ENCODE measurements around the gene LCE2D. TPM values are rescaled to one million over a fixed set of nuclear protein-coding genes. Genes with fewer than 3 reads are reported as not detected.
"Not testable (repeated sequence)": the region's sequence is repeated elsewhere in the genome, so short reads cannot be mapped to it uniquely, and the experiment has no call there.

Gene LCE2D
- total and polyA plus RNA-seq, 2 experiments from 2014 or later = not detected

DNA sequence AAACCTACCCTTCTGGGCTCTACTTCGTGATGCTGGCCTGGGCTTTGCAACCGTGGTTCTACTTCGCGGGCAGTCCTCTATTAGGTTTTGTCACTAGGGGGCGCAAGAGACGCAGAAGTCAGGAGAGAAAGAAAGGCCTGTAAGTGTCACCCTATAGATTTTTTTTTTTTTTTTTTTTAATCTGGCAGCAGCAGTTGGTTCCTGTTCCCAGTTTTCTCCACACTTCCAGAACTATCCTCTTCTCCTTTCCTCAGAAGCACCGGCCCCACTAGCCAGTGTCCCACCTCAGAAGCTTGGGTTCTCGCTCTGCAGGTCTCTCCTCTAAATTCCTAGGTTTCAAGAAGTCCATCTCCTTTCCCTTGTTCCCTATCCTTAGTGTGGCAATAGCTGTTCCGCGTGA lies 9.1 kb upstream of the LCE2D start:
- no peaks in the 10 kb centered on the region for H3K27me3 ChIP-seq
- no peak overlapping the region for H3K4me3 ChIP-seq
- no peaks in the 10 kb centered on the region for H3K9me3 ChIP-seq (ENCODE audit: low read depth)
- no peak overlapping the region for H3K27ac ChIP-seq
- H3K4me1 ChIP-seq (ENCODE audit: low read depth) = no peaks in the 10 kb centered on the region
- DNase-seq (ENCODE audit: low read depth in 1 of 2, low spot score in 1 of 2) = peak in 1 of 2 donors; percentile 54
- H3K36me3 ChIP-seq = no peaks in the 10 kb centered on the region
- TF ChIP-seq, protein P1, sequence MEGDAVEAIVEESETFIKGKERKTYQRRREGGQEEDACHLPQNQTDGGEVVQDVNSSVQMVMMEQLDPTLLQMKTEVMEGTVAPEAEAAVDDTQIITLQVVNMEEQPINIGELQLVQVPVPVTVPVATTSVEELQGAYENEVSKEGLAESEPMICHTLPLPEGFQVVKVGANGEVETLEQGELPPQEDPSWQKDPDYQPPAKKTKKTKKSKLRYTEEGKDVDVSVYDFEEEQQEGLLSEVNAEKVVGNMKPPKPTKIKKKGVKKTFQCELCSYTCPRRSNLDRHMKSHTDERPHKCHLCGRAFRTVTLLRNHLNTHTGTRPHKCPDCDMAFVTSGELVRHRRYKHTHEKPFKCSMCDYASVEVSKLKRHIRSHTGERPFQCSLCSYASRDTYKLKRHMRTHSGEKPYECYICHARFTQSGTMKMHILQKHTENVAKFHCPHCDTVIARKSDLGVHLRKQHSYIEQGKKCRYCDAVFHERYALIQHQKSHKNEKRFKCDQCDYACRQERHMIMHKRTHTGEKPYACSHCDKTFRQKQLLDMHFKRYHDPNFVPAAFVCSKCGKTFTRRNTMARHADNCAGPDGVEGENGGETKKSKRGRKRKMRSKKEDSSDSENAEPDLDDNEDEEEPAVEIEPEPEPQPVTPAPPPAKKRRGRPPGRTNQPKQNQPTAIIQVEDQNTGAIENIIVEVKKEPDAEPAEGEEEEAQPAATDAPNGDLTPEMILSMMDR (IDR thresholded peaks at IDR 0.05; ENCODE audit: low read depth, low read length) = peak; percentile 77

DNA sequence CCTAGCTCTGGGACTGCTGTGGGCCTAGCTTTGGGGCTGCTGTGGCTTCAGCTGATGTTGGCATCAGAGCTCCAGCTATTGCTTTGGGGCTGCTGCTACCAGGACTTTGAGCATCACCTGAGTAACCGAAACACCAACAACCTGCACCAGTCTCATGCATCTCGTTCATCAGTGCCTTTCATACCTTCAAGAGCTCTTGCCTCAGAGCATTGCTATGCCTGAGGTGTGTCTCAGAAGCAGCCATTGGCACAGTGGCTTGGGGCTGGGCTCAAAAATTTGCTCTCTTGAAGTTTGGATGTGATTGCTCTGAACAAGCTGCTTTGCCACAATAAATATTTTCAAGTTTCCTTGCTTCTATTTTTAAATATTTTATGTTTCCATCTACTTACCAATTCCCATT lies 6.7 kb upstream of the LCE2D start:
- Histone ChIP-seq H3K4me3 (no peak overlapping the region), H3K36me3 (no peaks in the 10 kb centered on the region), H3K9me3 (ENCODE audit: low read depth) (no peaks in the 10 kb centered on the region), H3K4me1 (ENCODE audit: low read depth) (no peaks in the 10 kb centered on the region), H3K27me3 (no peaks in the 10 kb centered on the region), H3K27ac (no peak overlapping the region)
- TF ChIP-seq, protein P1 (IDR thresholded peaks at IDR 0.05; ENCODE audit: low read depth, low read length) = no peak
- no peak for DNase-seq (ENCODE audit: low read depth in 1 of 2, low spot score in 1 of 2)

DNA sequence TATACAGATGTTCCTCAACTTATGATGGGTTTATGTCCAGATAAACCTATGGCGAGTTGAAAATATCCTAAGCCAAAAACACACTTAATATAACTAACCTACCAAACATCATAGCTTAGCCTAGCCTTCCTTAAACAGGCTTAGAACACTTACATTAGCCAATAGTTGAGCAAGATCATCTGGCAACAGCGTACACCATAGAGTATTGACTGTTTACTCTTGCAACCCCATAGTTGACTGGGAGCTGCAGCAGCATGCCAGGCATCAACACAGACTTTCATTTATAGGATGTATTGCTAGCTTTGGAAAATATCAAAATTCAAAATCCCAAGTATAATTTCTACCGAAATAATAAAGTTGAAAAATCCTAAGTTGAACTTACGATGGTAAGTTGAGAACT lies 5.5 kb upstream of the LCE2D start:
- Histone ChIP-seq H3K36me3 (no peaks in the 10 kb centered on the region), H3K4me1 (ENCODE audit: low read depth) (no peaks in the 10 kb centered on the region), H3K27ac (no peak overlapping the region), H3K27me3 (no peaks in the 10 kb centered on the region), H3K9me3 (ENCODE audit: low read depth) (no peaks in the 10 kb centered on the region), H3K4me3 (no peak overlapping the region)
- no peak for DNase-seq (ENCODE audit: low read depth in 1 of 2, low spot score in 1 of 2)
- TF ChIP-seq, protein P1 (IDR thresholded peaks at IDR 0.05; ENCODE audit: low read depth, low read length) = no peak

DNA sequence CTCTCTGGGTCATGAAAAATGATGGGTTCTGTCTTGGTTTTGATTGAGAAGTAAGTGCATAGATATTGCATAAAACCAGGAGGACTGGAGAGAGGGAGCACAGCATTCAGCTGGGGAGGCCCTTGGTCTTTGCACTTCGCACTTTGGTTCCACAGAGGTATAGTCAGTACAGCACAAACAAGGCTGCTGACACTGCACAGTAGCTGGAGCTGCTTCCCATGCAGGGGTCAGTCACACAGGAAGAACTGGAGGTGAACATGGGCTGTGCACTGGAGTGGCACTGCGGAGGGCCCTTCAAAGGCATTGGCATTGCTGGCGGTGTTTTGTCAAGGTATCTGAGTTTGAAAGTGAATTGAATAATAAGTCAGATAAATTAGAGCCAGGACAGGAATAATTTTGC lies 4.5 kb upstream of the LCE2D start:
- H3K9me3 ChIP-seq (ENCODE audit: low read depth) = no peaks in the 10 kb centered on the region
- DNase-seq (ENCODE audit: low read depth in 1 of 2, low spot score in 1 of 2) = no peak
- H3K27ac ChIP-seq = no peak overlapping the region
- H3K4me1 ChIP-seq (ENCODE audit: low read depth) = no peaks in the 10 kb centered on the region
- no peaks in the 10 kb centered on the region for H3K36me3 ChIP-seq
- H3K4me3 ChIP-seq = no peak overlapping the region
- no peaks in the 10 kb centered on the region for H3K27me3 ChIP-seq
- TF ChIP-seq, protein P1 (IDR thresholded peaks at IDR 0.05; ENCODE audit: low read depth, low read length) = no peak

DNA sequence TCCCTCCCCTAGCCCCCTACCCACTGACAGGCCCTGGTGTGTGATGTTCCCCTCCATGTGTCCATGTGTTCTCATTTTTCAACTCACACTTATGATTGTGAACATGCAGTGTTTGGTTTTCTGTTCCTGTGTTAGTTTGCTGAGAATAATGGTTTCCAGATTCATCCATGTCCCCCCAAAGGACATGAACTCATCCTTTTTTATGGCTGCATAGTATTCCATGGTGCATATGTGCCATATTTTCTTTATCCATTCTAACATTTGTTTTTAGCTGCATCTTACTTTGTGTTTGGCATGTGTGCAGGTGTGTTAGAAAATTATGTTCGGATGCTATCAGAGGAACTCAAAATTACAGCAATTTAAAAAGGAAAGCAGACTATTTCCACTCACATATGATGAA lies 3.0 kb downstream of the LCE2D start:
- H3K9me3 ChIP-seq (ENCODE audit: low read depth); H3K27me3 ChIP-seq; H3K27ac ChIP-seq; H3K4me3 ChIP-seq; DNase-seq (ENCODE audit: low read depth in 1 of 2, low spot score in 1 of 2); H3K4me1 ChIP-seq (ENCODE audit: low read depth); H3K36me3 ChIP-seq: not testable (repeated sequence)

DNA sequence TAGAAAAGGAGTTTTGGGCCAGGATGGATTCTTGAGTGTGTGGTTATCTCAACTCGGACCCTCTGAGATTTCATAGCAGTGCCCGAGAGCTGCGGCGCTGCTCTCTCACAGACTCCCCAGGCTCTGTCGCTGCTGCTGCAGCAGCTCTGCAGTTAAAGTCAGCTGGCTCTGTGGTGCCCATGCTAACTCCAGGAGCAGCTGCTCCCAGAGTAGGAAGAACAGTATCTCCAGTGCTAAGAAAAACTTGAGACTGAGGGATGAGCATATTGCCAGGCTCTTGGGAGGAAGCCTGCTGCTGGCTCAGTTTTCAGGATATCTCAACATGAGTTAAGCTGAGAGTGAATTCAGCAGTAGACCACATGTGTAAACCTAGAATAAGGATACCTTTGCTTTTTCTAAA lies 4.5 kb downstream of the LCE2D start:
- Histone ChIP-seq H3K27ac (no peak overlapping the region), H3K9me3 (ENCODE audit: low read depth) (no peaks in the 10 kb centered on the region), H3K27me3 (no peaks in the 10 kb centered on the region), H3K36me3 (no peaks in the 10 kb centered on the region), H3K4me1 (ENCODE audit: low read depth) (no peaks in the 10 kb centered on the region), H3K4me3 (no peak overlapping the region)
- no peak for DNase-seq (ENCODE audit: low read depth in 1 of 2, low spot score in 1 of 2)
- TF ChIP-seq, protein P1 (IDR thresholded peaks at IDR 0.05; ENCODE audit: low read depth, low read length) = no peak
